ENCODE data around the gene UROC1.

The UROC1 gene

DNA sequence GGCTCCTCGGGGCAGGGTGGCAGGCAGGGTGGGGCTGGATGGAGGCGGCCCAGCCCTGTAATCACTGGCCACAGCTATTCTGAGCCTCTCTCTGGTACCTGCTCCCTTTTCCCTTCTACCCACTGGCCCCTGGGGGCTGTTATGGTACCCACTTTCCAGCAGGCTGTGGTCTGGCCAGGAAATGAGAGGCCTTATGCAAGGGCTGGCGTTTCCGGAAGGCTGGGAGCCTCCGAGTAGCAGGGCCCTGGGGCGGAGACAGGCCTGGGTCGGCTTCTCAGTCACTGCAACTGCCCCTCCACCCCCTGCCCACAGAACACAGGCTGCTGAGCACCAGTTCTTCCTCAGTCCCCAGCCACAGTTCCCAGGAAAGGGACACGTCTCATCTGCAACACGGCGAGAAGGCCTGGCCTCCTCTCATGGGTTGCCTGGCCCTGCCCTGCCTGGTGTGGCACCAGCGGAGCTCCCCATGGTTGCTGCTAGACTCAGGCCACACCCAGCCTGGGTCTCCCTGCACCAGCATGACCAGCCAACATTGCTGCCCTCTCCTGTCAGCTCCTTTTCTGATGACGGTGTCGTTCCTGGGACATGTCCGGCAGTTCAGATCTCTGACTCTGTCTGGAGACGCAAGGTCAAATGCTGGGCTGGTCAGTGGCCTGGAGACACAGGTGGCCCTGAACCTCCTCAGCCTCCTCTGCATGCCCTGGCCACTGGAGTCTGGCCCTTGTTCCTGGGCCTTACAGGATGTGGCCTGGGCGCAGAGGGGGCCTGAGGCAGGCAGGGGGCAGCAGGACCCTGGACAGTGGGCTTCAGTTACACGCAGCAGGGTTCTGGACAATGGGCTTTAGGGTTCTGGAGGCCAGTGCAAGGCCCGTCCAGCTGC, 12.8 kb upstream of the UROC1 start:
- no peak for DNase-seq (ENCODE audit: low spot score)

DNA sequence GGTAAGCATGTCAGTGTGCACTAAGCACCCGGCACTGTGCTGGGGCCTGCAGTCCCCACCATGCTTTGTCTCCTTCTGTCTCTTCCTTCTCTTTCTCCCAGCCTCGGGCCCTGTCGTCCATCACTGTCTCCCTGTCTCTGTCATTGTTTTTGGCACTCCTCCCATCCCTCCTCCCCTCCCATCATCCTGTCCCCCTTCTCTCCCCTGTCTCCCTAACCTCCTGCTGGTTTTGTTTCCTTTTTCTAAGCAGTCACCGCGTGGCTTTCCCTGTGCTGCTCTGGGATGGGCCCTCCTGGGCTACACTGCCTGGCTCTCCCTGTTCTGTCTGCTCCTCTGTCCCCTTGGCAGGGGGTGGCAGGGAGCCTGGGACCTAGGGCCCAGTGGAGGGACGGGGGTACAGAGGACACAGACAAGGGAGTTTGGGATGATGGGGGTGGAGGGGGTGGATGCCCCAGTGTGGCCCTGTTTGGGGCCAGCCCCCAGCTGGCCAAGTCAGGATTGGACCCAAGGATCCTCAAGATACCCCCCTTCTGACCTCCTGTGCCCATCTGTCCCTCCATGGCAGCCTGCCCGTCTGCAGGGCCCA, 12.1 kb upstream of the UROC1 start:
- no peak for DNase-seq (ENCODE audit: low spot score)

DNA sequence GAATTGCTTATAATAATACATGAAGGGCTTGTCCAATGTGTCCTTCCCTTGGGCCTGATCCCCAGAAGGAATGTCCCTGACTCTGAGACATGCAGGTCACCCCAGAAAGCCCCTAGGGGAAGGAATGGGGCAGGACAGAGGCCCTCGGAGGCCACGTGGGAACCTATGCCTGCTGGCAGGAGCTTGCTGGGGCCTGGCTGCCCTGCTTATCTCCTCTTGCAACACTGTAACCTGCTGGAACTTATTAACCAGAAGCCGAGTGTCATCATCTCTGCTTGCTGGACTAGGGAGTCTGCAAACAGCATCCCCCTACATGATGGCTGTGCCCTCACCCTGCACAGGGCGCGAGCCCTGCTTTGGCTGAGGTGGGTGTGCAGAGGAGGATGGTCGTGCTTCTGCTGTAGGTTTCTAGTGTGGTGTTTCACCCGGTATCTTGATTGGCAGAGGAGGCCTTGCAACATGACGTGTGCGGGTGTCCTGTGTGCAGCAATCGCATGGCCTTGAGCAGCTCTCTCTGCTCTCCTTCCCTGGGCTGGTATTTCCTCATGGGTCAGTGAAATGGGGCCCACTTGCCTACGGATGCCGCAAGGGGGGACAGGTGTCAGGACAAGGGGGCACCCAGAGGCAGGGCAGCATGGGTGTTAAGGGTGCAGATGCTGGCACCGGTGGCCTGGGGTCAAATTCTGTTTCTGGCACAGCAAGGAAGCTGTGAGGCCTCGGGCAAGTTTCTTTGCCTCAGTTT, 11.4 kb upstream of the UROC1 start:
- no peak for DNase-seq (ENCODE audit: low spot score)

DNA sequence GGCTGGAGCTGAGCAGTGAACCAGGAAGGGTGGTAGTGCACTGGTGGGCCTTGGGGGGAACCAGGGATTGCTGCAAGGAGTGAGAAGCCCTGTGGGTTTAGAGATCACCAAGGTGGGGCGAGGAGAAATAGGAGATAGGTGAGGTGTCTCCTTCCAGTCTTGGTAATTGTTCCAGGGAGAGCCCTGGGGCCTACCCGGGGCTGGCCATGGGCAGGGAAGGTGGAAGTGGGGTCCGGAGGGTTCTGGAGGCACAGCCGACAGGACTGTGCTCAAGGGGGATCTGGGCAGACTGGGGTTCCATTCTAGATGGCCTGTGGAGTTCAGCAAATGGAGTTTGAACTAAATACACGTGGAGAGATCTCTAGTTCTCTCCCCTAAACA, 10.8 kb upstream of the UROC1 start:
- no peak for DNase-seq (ENCODE audit: low spot score)

DNA sequence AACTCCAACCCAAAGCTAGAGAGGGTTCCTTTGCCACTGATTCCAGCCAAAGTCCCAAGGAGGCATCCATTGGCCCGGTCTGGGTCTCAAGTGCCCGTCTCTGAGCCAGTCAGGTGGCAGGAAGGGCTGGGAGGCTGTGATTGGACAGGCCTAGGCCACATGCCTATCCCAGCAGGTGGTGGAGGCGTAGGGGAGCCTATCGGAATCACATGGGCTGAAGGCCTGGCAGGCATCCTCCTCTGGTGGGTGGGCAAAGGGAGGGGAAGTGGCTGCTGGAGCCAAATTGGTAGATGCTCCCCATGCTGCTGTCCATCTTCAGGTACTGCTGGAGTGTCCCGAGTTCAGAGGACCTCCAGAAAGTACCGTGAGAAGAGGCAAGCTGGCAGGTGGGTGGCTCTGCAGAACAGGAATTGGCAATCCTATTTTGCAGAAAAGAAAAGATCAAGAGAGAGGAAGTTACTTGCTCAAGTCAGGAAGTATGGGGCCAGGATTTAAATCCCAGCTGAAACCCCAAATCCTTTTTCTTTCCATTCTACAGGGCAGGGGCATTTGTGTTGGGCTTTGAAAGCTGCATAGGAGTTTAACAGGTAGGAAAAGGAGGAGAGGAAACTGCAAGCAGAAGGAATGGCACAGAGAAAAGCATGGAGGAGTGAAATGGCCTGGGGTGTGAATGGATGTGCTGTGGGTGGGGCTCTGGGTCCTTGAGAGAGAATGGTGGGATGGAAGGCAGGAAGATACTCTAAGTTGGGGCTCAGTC, 10.1 kb upstream of the UROC1 start:
- DNase-seq (ENCODE audit: low spot score) = no peak

DNA sequence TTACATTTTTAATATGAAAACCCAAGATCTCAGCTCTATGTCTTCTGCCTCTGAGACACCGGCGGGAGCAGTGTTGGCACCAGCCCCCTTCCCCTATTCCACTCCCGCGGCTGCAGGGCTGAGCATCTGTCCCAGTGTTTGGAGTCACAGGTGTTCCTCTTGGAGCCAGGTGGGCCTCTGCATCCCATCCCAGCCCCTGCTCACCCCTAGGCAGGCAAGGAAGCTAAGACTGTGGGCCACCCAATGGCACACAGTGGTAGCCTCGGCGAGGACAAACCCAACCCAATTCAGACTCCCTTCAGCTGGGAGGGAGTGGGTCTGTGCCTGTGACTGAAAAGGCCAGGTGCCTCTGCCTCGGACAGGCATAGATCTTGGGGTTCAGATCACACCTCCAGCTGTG, 9.4 kb upstream of the UROC1 start:
- DNase-seq (ENCODE audit: low spot score) = no peak

DNA sequence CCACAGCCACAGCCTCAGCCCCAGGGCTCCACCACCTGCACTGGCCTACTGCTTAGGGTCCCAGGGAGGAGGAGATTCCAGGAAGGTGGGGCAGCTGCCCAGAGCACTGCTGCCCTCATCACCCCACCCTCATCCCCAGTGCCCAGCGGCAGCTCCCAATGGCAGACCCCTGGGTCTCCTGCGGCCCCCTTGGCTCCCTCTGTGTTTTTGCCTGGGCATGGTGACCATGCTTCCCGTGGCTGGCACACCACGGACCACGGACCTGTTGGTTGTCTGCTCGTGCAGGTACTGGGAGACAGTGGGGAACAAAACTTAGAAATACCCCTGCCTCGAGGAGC, 9.1 kb upstream of the UROC1 start:
- DNase-seq (ENCODE audit: low spot score) = no peak

DNA sequence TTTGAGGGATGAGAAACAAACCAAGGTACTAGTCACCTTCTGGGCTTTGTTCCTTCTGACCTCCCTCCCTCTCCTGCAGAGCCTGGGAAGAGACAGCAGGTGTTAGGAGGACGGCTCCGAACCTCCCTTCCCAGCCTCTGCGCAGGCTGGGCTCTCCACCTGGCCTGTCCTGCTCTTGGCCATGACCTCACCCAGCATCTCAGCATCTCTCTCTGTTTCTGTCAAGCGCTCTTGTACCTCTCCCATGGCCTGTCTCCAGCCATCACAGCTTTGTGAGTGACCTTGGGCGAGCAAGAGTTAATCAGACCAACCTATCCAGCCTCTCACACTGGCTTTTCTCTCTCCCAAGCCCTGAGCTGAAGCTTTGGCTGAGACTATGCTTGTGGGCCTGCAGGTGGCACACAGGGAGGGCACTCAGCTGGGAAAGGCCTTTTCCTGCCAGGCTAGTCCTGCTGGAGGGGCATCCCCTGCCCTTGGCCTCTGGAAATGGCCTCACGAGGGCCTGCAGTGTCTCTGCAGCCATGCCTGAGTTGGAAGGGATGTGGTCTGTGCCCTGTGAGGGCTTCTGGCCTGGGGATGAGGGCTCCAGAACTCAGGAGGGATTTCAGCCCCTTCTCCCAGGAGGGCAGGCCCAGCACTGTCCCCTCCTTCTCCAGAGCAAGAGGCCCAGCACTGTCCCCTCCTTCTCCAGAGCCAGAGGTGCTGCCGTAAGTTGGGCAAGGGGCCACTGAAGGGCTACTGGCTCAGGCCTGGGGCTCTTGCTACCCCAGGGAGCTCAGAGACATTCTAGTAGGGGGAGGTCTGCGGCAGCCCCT, 8.5 kb upstream of the UROC1 start:
- DNase-seq (ENCODE audit: low spot score) = no peak

DNA sequence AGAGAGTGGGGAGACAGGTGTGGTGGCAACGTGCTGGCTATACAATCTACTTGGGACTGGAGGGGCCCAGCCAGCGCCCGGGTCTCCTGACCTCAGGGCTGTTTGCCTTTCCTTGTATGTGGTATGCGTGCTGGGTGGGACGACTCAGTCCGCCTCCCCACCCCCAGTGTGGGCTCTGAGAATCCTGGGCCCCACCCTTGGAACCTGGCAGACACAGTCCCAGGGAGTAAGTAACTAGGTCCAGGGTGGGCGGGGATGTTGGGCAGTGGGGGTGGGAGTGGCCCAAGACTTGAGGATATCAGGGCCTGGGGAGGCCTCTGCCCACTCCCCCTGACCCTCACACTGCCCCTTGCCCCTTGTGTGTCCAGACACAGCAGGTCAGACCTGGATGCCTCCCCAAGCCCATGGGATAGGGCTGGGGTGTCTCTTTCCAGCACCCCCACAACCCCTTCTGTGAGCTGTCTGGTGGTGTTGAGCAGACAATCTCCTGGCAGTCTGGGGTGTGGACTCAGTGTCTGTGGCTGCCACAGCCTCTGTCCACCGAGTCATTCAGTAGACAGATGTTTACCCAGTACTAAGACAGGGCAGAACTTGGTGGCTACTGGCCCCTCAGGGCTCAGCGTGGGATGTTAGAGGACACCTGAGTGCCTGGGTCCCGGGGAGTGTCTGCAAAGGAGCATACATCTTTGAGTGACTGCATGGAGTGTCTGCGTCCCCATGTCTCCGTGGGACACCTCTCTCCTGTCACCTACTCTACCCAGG, 7.7 kb upstream of the UROC1 start:
- no peak for DNase-seq (ENCODE audit: low spot score)

DNA sequence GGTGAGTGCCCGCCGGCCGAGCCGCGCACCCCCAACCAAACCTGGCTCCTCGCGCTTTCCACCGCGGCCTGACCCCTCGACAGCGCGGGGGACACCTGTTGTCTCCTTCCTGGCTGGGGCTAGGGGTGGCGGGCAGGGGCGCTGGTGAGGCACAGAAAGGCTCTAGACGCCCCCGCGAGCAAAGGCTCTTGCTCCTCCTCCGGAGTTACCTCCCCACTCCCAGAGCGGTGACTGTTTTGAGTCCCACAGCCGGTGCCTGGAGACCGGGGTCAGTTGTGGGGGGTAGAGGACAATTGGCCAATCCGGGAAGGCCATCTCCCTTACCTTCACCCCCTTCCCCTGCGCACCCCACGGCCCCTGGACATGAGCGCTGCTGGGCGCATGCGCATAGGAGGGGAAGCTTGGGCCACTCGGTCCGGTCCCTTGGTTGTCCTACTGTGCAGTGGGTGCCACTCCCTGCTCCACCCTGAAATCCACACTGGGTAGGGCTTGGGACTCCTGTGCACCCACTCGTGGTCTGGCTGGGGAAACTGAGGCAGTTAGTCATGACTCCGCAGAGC, 6.9 kb upstream of the UROC1 start:
- no peak for DNase-seq (ENCODE audit: low spot score)

DNA sequence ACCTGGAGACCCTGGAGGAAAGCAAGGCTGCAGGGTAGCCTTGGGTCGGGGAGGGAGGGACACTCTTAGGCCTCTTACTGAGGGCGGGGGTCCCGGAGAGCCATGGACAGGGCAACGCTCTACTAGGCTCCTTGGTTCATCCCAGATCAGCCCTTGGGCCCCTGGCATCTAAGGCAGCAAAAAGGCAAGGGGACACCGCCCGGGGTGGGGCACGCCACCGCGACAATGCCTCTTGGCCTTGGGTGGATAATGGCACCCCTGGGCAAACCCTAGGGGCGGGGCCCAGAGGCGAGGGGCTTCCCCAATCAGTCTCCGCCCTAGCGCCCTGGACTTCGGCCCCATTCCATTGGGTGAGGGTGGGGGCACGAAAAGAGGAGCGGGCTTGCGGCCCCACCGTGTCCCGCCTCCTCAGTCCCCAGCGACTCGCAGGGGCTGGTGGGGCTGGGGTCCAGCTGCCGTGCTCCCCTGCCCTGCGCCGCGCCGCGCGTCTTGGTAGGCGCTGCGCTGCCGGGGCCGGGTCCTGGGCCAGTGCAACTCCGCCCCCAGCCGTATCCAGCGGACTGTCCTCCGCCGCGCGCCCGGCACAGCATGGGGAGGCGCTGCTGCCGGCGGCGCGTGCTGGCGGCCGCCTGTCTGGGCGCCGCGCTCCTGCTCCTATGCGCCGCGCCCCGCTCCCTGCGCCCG, 6.3 kb upstream of the UROC1 start, which contains the start of gene CHST13:
CHST13 (plus strand) TSS at position 411 of the 684 bp plus-strand sequence; CDS start at position 589, 178 bp downstream.
- DNase-seq (ENCODE audit: low spot score) = peak; percentile 89

DNA sequence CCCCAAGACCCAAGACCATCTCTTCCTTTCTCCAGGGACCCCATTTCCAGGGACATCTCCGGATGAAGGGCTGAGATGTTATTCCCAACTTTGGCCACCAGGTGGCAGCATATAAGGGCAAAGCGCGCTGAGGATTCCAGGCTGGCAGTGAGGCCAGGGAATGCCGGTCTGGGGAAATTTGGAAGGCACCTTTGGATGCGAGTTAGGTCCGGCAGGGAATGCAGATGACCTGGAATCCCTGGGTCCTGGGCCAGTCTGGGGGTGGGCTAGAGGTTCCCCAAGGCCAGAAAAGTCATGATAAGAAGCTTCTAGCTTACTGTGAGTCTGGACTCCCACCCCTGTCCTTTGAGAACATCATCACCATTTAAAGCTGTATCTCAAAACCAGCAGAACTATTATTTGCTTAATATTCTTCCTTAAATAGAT, 4.8 kb upstream of the UROC1 start:
- DNase-seq (ENCODE audit: low spot score) = peak; percentile 87

DNA sequence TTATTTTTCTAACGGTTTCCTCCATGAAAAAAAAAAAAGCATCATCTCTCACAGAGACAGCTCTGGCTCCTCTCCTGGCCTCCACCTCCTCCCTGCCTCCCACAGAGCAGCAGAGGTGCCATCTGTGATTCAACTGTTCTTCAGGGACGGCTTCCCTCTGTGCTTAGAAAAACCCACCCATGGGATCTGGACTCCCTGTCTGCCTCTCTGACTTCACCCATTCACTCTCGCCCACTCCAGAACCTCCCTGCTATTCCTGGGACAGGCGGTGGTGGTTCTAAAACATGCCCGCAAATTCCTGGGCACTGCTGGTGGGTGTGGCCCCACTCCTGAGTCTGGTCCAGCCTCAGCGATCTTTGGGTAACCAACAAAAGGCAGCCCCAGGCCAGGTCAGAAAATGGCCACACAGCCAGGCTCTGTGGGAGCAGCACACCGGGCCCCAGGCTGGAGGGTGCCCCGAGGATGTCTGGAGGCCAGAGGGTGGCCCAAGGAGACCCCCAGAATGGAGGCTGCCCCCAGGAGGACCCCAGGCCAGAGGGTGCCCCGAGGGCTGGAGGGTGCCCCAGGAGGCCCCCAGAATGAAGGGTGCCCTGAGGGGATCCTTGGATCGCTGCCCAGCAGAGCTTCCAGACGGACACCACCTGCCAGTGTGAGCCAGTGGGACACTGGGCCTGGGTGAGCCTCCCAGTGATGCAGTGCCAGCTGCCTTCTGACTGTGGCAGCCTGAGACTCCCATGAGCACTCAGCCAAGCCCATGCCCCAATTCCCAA, 3.7 kb upstream of the UROC1 start:
- DNase-seq (ENCODE audit: low spot score) = no peak

DNA sequence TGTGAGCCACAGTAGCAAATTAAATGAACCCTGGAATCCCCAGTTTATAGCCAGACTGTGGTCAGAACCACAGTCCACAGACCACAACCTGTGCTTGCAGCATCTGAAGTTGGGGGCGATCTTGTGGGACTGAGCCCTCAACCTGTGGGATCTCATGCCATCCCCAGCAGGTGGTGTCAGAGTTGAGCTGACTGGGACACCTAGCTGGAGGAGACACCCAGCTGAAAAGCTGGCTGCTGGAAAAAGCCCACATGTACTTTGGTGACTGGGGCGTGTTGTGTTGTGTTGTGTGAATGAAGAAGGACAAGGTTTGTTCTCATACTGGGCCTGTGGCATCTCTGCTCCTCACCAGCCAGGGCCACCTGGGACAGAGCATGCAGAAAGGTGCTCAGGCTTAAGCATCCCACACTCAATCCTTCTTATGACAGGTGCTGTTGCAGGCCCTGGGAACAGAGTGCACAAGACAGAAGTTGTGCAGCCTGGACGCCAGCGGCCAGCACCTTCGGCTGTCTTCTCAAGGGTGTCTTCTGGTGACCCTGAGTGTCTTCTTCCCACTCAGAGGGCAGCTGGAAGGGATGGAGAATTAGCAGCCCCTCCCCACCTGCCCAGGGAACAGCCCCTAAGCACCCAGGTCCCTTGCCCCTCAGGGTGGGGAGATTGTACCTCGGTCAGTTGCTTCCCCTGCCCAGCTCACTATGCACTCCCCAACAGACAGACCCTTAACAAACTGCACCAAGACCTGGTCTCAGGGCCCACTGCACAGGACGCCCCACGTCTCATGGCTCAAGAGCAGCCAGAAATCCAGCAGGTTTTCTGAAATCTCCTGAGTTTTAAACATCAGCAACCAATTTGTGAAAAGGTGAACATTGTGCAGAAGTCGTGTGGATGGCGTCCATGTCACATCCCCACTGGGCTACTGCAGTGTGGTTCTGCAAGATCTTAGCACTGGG, 2.2 kb upstream of the UROC1 start:
- DNase-seq (ENCODE audit: low spot score) = no peak

DNA sequence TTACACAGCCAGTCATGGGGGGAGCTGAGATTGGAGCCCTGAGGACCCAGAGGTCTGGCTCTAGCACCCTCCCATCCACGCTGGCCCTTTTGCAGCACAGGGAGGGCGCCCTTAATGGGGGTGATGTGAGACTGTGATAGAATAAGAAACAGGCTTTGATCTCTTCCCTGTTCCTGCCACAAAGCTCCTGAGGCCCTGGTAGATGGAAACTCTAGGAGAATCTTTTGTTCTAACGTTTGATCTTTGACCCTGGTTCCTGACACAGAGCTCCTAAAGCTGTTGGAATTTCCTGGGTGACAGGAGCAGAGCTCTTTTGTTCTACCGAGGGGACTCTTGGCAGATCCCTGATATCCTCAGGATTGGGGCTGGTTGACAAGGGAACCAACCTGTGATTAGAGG, 1.2 kb upstream of the UROC1 start:
- no peak for DNase-seq (ENCODE audit: low spot score)

DNA sequence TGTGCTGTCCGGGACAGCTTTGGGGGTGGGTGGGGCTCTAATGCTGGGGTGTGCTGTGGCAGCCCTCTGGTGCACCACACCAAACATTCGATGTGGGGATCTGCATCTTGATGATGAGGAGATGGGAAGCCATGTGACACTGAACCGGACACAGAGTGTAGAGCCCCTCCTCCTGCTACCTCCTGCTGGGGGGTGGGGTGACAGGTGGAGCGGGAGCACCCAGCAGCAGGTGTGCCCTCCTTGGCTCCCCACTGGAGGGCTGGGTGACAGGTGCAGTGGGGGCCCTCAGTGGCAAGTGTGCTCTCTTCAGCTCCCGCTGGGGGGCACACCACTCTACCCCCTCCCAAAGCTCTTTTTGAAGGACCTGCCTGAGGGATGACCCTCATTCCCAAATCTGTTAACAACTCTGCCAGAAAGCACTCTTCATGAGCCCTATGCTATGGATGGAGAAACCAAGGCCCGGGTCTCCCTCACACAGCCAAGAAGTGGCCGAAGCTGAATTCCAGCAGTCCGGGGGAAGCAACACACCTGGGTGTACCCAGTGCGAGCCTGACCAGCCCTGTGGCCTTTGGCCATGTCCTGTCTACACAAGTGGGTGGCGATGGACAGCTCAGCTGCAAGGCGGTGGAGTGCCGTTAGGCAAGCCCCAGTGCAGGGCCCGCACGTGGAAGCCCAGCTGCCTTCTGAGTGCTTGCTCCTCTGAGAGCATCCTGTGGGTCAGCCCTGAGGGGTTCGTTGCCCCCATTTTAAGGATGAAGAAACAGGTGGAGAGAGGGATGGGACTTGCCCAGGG, 609 bp upstream of the UROC1 start:
- DNase-seq (ENCODE audit: low spot score) = no peak

DNA sequence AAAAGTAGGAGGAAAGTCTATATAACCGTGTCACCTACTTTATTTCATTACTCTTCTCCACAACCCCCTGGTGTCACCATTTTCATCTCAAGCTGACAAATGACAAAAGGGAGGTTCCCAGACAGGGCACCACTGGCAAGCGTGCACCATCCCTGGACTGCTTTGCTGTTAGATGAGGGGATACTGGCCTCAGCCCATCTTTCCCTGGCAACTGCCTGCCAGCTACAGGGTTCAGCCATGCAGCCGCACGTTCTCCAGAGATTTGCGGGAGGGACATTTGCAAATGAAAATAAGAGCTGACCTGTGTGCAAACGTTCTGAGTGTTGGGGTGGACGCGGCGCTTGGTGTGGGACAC, 660 bp downstream of the UROC1 start:
- DNase-seq (ENCODE audit: low spot score) = no peak
